ENCODE results near the gene CHST8.

CHST8 gene

DNA sequence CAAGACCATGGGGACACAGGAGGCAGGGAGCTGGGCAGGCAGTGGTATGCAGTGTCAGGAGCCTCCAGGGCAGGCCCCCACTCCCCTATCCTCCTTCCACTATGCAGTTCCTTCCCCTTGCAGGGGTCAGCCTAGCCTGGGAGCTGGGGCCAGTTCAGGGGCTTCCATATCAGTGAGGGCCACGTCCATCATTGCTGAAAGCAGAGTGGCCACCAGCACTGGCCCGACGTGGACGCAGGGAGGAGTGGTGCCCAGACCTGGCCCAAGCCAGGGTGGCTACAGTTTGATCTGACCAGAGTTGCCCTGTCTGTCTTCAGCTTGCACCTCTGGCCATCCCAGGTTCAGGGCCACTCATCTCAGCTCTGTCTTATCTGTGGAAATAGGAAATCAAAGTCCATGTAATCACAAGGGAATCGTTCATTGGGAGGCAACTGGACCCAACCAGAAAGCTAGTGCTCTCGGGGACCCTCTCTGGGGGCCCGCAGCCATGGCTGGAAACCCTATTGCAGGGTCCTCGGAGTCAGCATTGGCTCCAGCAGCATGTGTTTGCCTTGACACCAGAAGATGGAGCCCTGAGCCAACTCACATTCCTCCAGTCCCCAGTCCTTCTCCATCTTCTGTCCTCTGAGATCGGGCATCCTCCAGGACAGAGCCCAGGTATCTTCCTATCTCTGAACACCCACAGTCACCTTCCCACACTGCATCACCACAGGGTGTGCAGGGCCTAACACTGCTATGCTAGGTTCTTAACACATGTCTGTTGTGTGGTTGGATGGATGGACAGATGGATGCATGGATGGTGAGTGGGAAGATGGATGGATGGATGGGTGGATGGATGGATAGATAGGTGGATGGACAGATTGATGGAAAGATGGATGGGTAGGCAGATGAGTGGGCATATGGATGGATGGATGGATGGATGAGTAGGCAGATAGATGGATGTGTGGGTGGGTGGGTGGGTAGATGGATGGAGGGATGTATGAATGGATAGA lies 99.2 kb downstream of the CHST8 start:
- DNase-seq, result no peak

DNA sequence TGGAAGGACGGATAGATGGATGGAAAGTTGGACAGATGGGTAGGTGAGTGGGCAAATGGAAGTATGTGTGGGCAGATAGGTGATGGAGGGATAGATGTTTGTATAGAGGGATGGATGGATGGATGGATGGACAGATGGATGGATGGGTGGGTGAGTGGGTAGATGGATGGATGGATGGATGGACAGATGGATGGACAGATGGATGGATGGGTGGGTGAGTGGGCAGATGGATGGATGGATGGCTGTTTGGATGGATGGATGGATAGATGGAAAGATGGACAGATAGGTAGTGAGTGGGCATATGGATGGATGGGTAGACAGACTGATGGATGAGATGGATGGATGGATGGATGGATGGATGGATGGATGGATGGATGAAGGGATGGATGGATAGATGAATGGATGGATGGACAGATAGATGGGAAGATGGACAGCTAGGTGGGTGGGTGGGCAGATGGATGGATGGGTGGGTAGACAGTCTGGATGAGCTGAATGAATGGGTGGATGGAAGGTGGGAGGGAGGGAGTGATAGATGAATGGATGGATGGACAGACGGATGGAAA lies 100.1 kb downstream of the CHST8 start:
- no peak for DNase-seq

GRCh38 chr19:33722456-33723239 lies 100.9 kb downstream of the CHST8 start:
- DNase-seq, result no peak

- no peak for DNase-seq
These were observed 101.8 kb downstream of the CHST8 start for GRCh38 chr19:33723512-33723911.

- peak; percentile 54 for DNase-seq
These were observed 102.4 kb downstream of the CHST8 start for GRCh38 chr19:33724021-33724720.

GRCh38 chr19:33724721-33725060 lies 102.9 kb downstream of the CHST8 start:
- DNase-seq, result peak; percentile 63

DNA sequence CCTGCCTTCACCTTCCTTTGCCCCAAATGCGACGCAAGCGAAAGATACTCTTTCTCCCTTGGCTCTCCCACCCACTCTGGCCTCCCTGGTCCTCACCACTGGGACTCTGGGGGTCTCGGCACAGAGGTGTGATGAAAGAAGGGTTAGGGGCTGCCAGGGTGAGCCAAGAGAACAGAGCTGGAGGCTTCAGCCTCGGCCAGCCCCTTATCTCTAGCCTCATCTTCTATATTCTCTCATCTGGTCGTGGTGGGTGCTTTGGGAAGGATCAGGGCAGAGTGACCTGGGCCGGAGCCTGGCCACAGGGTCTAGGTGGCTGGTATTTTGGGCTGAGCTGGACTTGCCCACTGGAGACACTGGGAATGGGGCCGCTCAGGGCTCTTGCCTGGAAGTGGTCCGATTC lies 103.8 kb downstream of the CHST8 start:
- no peak for DNase-seq

DNA sequence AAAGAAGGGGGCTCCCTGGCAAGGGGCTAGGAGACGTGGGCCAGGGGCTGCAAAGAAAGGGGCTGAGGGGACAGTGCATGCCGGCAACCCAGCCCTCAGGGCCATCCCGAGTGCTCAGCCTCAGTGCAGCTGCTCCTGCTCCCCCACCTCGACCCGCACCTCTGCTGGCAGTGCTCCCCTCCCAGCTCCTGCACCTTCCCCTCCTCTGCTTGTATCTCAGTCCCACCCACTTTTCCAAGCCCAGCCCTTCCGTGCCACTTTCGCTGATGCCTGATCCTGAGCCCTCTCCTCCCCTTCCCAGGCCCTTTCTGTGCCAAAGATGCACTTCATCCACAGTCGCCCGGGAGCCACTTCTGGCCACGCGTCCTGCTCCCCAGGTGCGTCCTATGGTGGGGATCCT lies 105.0 kb downstream of the CHST8 start:
- no peak for DNase-seq

DNA sequence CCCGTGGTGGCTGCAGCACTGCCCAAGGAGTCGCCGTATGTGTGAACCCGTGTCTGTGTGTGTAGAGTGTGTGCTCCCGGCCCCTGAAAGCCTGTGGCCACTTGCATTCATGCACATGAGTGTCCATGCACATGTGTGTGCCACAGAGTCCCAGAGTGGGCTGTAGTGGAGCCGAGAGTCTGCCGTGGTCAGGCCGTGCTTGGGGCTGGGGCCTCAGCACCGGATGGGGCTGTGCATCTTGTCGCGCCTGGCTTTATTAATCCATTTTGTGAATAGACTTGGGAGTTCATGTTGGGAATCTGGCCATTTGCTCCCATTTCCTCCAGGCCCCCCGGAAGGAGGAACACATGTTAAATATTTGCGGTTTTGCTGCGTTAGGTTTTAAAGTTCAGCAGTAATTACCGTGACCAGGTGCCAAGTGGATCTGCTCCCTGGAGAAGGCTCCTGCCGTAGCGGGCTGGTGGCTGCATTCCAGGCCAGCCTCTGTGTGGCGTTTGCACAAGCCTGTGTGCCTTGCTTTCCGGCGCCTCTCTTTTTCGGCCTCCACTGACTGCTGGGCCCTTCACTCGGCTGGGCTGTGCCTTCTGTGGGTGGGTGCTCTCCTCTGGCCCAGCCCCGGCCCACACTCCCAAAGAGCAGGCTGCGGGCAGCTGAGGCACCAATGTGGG lies 105.7 kb downstream of the CHST8 start:
- peak; percentile 37 for DNase-seq

DNA sequence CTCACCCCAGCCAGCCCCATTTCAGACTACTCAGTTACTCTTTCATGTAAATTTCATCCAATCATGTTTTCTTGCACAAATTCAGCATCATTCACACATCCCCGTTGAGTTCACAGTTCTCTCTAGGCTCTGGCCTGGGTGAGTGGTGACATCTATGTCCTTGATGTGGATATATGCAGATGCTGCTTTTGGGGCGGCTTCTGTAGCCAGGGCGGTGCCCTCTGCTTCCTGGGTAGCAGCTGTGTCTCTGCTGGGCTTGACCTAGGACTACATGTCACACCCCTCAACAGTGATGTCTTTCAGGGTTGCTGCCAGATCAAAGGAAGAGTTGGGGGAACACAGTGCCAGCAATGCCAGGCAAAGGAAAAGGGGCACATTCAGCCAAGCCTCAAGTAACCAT lies 106.4 kb downstream of the CHST8 start:
- no peak for DNase-seq

DNA sequence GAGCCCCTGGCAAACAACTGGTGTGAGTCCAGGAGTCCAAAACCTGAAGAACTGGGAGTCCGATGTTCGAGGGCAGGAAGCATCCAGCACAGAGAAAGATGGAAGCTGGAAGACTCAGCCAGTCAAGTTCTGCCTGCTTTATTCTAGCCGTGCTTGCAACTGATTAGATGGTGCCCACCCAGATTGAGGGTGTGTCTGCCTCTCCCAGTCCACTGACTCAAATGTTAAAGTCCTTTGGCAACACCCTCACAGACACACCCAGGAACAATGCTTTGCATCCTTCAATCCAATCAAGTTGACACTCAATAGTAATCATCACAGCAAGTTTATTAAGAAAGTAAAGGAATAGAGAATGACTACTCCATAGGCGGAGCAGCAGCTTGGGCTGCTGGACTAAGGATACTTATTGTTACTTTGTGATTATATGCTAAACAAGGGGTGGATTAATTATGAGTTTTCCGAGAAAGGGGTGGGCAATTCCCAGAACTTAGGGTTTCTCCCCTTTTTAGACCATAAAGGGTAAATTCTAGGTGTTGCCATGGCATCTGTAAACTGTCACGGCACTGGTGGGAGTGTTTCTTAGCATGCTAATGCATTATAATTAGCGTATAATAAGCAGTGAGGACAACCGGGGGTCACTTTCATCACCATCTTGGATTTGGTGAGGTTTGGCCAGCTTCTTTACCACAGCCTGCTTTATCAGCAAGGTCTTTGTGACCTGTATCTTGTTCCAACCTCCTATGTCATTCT lies 109.3 kb downstream of the CHST8 start:
- DNase-seq, result no peak

DNA sequence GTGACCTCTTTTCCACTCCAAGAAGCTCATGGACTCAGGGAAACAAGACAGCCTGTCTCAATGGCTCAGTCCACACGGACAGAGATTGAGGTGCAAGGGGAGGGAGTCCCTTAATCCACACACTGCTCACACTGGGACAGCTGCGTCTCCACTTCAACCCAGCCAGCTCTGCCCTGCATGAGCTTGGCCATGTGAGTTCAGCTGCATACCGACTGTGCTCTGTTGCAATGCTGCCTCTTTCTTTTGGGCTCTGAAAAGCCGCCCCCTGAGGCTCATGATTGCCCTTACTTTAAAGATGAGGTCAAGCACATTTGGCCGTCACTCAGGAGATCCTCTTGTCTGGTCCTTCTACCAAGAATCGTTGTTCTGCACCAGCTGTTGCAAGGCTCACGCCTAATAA lies 110.1 kb downstream of the CHST8 start:
- no peak for DNase-seq

DNA sequence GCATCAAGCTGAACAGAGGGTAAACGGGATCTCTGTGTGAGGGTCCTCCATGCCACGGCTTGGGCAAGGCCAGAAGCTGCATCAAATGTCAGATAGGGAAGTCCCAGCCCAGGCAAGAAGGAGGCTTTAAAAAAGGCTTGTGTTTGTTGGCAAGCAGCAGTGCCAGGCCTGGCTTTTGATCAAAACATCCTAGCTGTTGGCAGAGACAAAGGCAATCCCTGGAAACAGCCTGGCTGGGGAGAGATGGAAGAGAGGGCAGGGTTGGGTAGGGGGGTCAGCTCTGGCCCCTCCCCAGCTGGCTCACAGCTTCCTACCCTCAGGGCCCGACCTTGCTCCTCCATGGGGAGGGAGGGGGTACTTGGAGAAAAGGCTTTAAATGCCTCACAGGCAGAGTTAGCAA lies 113.2 kb downstream of the CHST8 start:
- peak; percentile 83 for DNase-seq

- DNase-seq, result no peak
These were observed 114.4 kb downstream of the CHST8 start for GRCh38 chr19:33736158-33736557.

DNA sequence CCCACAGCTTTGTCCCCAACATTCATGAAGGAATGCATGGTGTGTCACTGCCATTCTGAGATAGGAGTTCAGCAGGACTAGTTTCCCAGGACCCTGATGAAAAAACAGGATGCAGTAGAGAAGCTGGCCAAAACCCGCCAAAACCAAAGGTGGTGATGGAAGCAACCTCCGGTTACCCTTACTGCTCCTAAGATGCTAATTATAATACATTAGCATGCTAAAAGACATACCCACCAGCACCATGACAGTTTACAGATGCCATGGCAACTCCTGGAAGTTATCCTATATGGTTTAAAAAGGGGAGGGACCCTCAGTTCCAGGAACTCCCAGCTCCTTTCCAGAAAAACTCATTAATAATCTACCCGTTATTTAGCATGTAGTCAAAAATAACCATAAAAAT lies 115.0 kb downstream of the CHST8 start:
- DNase-seq, result no peak

DNA sequence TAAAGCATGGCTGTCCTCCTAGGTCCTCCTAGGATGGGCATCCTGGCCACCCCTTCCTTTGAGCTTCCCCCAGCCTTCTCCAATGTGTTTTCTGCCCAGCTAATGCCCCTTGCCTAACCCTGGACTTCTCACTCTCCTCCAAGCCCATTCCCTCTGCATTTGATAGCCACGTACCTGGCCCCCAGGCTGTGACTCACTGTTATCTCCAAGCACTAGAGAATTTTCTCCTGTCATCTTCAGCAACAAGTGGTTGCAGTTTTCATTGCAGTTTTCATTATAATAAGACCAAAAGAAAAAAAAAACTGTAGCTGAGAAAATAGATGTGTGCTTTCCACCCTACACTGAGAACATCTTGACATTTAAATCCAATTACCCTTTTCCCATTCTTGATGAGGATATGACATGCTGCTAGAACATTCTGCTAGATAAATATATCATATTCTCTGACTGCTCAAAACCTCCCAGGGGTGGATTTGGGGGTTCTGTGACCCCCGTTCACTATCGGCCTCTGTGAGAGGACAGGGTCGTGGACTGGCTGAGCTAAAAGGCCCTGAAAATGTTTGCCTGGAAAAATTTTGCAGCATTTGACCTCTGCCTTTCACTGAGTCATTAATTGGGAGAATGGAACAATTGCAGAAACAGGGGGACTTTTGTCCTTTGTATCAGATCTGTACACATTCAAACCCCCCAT lies 116.1 kb downstream of the CHST8 start:
- DNase-seq, result no peak

- DNase-seq, result no peak
These were observed 119.2 kb downstream of the CHST8 start for GRCh38 chr19:33740811-33741396.

GRCh38 chr19:33745297-33745696 lies 123.5 kb downstream of the CHST8 start:
- peak; percentile 20 for DNase-seq

DNA sequence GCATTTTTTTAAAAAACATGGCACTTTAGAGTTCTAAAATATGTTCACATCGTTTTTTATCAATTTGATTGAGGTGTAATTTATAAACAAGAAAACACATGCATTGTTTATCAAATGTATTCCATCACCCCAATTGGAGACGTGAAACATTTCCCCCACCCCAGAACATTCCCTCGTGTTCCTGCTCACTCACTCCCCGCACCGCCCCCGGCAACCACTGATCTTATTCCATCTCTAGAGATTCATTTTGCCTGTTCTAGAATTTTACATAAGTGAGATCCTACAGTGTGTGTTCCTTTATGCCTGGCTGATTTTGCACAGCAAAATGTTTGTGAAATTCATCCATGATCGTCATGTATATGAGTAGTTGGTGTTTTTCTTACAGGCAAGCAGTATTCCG lies 124.4 kb downstream of the CHST8 start:
- DNase-seq, result no peak

DNA sequence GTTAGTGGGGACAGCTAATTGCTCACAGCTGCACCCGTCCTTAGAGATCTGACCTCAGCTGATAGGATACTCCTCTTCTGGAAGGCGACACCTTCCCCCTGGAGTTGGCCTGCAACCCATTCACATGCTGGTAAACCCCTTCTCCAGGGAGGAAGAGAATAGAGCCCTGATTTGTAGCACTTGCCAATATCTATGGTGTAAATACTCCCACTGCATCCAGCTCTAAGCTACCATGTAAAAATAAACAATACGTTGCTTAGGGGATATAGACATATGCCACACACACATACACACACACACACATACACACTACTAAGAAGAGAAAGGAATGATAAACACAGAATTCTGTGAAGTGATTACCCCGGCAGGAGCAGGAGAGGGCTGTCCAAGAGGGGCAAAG lies 125.5 kb downstream of the CHST8 start:
- no peak for DNase-seq

- no peak for DNase-seq
These were observed 126.5 kb downstream of the CHST8 start for GRCh38 chr19:33748231-33748630.

All from NCI-H1694 treated with DMSO at 0.1 percent for 48 hours (cell line).